Measurements from ENCODE around the gene HOXC9. TPM values are rescaled to one million over a fixed set of nuclear protein-coding genes. Genes with fewer than 3 reads are reported as not detected.

The HOXC9 gene
- total and polyA plus RNA-seq, 9 of the 15 experiments (the other 6 are each of a cell fraction or from before 2014, with no cell fraction given), result 1.1 to 10.5 (median 9.3) TPM

GRCh38 chr12:53989227-53990113 lies 10.5 kb upstream of the HOXC9 start (continued):
- TF ChIP-seq IRF2 (CRISPR knock-in tag; IDR thresholded peaks at IDR 0.05) (no peak), ZFP36 (IDR thresholded peaks at IDR 0.05; ENCODE audit: low read depth, low read length, partially characterized antibody) (no peak), ETS2 (tag; IDR thresholded peaks at IDR 0.05; ENCODE audit: borderline replicate concordance, poor library complexity, severe bottlenecking) (no peak), ZNF263 (CRISPR knock-in tag; IDR thresholded peaks at IDR 0.05; ENCODE audit: borderline replicate concordance) (peak; percentile 76), NFIC (IDR thresholded peaks at IDR 0.05) (no peak), ZNF507 (tag; conservative IDR thresholded peaks at IDR 0.05) (no peak), HDAC8 (tag; IDR thresholded peaks at IDR 0.05) (no peak), PHF8 (IDR thresholded peaks at IDR 0.05; ENCODE audit: borderline replicate concordance, low read length) (no peak), ZBTB9 (CRISPR knock-in tag; IDR thresholded peaks at IDR 0.05) (no peak), ZEB2 (IDR thresholded peaks at IDR 0.05) (no peak), KLF10 (CRISPR knock-in tag; IDR thresholded peaks at IDR 0.05) (no peak), CHD1 (IDR thresholded peaks at IDR 0.05; ENCODE audit: low read length) (no peak), VEZF1 (CRISPR knock-in tag; IDR thresholded peaks at IDR 0.05) (peak; percentile 39; the same call in 1 of the 2 replicates), ELK3 (CRISPR knock-in tag; IDR thresholded peaks at IDR 0.05) (no peak), TGIF2 (CRISPR knock-in tag; IDR thresholded peaks at IDR 0.05) (no peak), RAD21 (CRISPR knock-in tag; conservative IDR thresholded peaks at IDR 0.05 in 1 of 2, IDR thresholded peaks at IDR 0.05 in 1 of 2) (peak; percentile 20 to 52; a peak in 3 of 4 replicates), ZSCAN32 (CRISPR knock-in tag; IDR thresholded peaks at IDR 0.05) (no peak), L3MBTL2 (IDR thresholded peaks at IDR 0.05) (no peak), PTRF (tag; IDR thresholded peaks at IDR 0.05) (no peak), SMC3 (conservative IDR thresholded peaks at IDR 0.05; ENCODE audit: insufficient read depth, low read depth, low read length) (0 out of 2 replicates have a peak, but pooled peaks have one; percentile 7), TAF1 (IDR thresholded peaks at IDR 0.05; ENCODE audit: control insufficient read depth, extremely low read depth, insufficient read depth, low read length, severe bottlenecking) (no peak), SRF (CRISPR knock-in tag; IDR thresholded peaks at IDR 0.05) (0 out of 4 replicates have a peak, but pooled peaks of 1 of the 2 experiments have one; percentile 11)
